Coronary artery (tissue), 2 donors: ENCODE data around the gene SLC22A23.

Source experiments
- DNase-seq: peaks from one replicate; pipeline ENCODE4 v3.0.0-alpha.2; 2017; ENCODE audit warnings: low spot score
- H3K27ac ChIP-seq, 2 donors: fragments of 200-600 bp; sonication (generic); one replicate each; pipeline ENCODE4 v1.5.1; 2016 to 2019
- H3K4me3 ChIP-seq: fragments of 200-600 bp; sonication (generic); 2 replicates; pipeline ENCODE4 v1.5.1; 2016; ENCODE audit warnings: mild to moderate bottlenecking, moderate library complexity
- TF ChIP-seq, protein P1 (sequence below): fragments of 200-600 bp; sonication (generic); IDR thresholded peaks from one replicate; pipeline ENCODE4 v1.5.1; 2019; ENCODE audit warnings: antibody characterized with exemption

The SLC22A23 gene

GRCh38 chr6:3269281-3269975 is 187.4 kb downstream of the SLC22A23 start:
- TF ChIP-seq, protein P1, sequence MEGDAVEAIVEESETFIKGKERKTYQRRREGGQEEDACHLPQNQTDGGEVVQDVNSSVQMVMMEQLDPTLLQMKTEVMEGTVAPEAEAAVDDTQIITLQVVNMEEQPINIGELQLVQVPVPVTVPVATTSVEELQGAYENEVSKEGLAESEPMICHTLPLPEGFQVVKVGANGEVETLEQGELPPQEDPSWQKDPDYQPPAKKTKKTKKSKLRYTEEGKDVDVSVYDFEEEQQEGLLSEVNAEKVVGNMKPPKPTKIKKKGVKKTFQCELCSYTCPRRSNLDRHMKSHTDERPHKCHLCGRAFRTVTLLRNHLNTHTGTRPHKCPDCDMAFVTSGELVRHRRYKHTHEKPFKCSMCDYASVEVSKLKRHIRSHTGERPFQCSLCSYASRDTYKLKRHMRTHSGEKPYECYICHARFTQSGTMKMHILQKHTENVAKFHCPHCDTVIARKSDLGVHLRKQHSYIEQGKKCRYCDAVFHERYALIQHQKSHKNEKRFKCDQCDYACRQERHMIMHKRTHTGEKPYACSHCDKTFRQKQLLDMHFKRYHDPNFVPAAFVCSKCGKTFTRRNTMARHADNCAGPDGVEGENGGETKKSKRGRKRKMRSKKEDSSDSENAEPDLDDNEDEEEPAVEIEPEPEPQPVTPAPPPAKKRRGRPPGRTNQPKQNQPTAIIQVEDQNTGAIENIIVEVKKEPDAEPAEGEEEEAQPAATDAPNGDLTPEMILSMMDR: no peak
- Histone ChIP-seq H3K27ac (no peak overlapping the region), H3K4me3 (no peak overlapping the region)
- no peak for DNase-seq

DNA sequence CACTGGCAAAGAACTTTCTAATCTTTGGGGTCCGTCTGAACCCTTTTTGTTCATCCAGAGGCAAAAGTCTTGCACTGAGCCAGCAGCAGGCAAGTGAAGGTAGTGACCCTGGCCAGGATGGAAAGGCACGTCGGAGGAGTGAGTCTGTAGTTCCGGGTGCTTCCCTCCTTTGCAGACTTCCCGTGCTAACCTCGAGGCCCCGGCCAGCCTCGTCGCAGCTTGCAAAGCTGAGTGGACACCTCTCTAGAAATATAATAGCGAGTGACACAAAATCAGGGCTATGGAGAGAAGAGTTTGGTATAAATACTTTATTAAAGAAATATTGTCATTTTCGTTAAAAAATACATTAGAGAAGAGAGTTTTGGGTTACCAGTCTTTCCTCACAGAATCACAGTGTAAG is 188.2 kb downstream of the SLC22A23 start:
- DNase-seq: no peak

DNA sequence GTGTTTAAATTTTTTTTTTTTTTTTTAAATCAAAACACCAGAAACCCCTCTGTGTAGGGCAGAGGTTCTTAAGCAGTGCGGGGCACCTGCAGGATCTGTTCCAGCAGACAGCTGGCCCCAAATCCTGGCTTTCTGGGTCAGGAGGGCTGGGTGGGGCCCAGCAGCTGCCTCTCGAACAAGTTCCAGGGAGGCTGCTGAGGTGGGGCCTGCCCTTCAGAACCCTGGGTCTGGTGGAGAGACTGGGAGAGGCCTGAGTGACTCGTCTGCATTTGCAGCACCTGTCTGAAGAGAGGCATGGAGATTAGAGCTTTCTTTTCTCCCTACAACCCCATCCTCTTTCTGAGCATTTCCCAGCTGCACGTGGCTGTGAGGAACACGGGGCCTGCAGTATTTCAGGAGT is 189.7 kb downstream of the SLC22A23 start:
- DNase-seq: no peak
- TF ChIP-seq, protein P1: no peak
- Histone ChIP-seq H3K4me3 (no peak overlapping the region), H3K27ac (no peak overlapping the region)

More for the DNA sequence above, 188.2 kb downstream of the SLC22A23 start:
- no peak overlapping the region for H3K4me3 ChIP-seq
- H3K27ac ChIP-seq: no peak overlapping the region
- TF ChIP-seq, protein P1: no peak

- no peak for DNase-seq
- no peak overlapping the region for H3K4me3 ChIP-seq
- TF ChIP-seq, protein P1: no peak
- no peak overlapping the region for H3K27ac ChIP-seq
Measured at GRCh38 chr6:3266170-3266569, 190.7 kb downstream of the SLC22A23 start.

- TF ChIP-seq, protein P1: no peak
- no peak overlapping the region for H3K27ac ChIP-seq
Measured at GRCh38 chr6:3265671-3266070, 191.2 kb downstream of the SLC22A23 start.

GRCh38 chr6:3264356-3264755 is 192.5 kb downstream of the SLC22A23 start:
- DNase-seq: no peak
- H3K27ac ChIP-seq: no peak overlapping the region
- TF ChIP-seq, protein P1: no peak
- H3K4me3 ChIP-seq: no peak overlapping the region

More at GRCh38 chr6:3265671-3266070, 191.2 kb downstream of the SLC22A23 start:
- H3K4me3 ChIP-seq: no peak overlapping the region
- no peak for DNase-seq

- TF ChIP-seq, protein P1: no peak
- no peak overlapping the region for H3K4me3 ChIP-seq
- no peak overlapping the region for H3K27ac ChIP-seq
- DNase-seq: no peak
Measured at GRCh38 chr6:3263096-3263495, 193.8 kb downstream of the SLC22A23 start.
